GM13976 (cell line): ENCODE results near the gene MFSD11.

ENCODE experiments used
- DNase-seq: peaks from one replicate; pipeline ENCODE4 v3.0.0; 2012; ENCODE audit warnings: low spot score
- in situ Hi-C: fragments of 300-500 bp; cut with MboI; formaldehyde crosslinking; loops from one replicate; pipeline ENCODE4 v1.12.0; 2022; ENCODE audit warnings: low sequenced_read_pairs, mixed read lengths, inconsistent platforms; ENCODE audit not compliant: unreplicated experiment
- TF ChIP-seq, protein P1 (sequence below): IDR thresholded peaks from 2 replicates; pipeline ENCODE4 v1.5.1; 2012; ENCODE audit warnings: borderline replicate concordance, mild to moderate bottlenecking; ENCODE audit not compliant: insufficient read depth; ENCODE audit errors: extremely low read depth, missing control alignments, control extremely low read depth

MFSD11 gene

DNA sequence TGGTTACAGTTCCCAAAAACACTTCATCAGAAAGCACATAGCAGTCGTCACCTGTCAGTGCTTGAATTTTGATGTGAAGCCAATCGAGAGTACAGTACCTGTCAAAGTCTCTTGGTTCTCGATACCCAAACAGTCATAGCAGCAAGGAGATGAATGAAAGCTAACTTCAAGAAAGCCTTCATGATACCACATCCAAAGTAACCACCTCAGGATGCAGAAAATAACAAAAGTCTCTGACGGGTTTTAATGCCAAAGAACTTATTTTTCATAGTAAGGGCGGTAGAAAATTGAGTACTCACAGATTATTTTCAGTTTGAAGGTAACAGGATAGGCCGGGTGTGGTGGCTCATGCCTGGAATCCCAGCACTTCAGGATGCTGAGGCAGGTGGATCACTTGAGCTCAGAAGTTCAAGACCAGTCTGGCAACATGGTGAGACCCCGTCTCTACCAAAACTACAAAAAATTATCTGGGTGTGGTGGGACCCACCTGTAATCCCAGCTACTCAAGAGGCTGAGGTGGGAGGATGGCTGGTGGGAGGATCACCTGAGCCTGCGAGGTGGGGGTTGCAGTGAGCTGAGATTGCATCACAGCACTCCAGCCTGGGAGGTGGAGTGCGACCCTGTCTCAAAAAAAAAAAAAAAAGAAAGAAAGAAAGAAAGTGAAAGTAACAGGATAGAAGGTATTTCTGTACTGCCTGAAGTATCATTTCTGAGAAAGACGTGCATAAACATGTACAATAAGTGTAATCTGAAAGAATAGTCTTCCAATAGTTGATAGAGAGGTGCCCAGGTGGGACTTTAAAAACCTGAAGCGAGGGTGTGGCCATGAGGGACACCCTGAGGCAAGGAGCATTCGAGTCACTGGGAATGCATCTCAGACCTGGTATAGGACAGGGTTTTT is 15.4 kb downstream of the MFSD11 start:
- in situ Hi-C loops: no loop called here
- no peak for DNase-seq
- TF ChIP-seq, protein P1, sequence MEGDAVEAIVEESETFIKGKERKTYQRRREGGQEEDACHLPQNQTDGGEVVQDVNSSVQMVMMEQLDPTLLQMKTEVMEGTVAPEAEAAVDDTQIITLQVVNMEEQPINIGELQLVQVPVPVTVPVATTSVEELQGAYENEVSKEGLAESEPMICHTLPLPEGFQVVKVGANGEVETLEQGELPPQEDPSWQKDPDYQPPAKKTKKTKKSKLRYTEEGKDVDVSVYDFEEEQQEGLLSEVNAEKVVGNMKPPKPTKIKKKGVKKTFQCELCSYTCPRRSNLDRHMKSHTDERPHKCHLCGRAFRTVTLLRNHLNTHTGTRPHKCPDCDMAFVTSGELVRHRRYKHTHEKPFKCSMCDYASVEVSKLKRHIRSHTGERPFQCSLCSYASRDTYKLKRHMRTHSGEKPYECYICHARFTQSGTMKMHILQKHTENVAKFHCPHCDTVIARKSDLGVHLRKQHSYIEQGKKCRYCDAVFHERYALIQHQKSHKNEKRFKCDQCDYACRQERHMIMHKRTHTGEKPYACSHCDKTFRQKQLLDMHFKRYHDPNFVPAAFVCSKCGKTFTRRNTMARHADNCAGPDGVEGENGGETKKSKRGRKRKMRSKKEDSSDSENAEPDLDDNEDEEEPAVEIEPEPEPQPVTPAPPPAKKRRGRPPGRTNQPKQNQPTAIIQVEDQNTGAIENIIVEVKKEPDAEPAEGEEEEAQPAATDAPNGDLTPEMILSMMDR: no peak

DNA sequence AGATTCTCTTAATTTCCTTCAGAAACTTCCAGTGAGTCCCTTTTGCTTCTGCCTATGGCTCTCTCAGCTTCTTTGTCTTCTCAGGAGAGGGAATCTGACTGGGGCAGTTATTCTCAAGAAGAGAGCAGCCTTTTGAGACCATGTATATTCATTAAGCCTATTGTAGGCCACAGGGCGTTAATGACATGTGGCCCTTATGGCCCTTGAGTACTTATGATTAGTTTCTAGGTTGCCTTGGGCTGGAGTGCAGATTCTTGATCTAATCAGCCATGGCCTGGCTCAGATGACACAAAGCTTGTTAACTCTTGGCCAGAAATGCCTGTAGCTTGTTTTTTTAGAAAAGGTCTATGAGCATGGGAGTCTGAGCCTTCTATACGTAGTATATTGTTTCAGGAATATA is 17.4 kb downstream of the MFSD11 start:
- in situ Hi-C loops: no loop called here
- TF ChIP-seq, protein P1: no peak
- DNase-seq: no peak

DNA sequence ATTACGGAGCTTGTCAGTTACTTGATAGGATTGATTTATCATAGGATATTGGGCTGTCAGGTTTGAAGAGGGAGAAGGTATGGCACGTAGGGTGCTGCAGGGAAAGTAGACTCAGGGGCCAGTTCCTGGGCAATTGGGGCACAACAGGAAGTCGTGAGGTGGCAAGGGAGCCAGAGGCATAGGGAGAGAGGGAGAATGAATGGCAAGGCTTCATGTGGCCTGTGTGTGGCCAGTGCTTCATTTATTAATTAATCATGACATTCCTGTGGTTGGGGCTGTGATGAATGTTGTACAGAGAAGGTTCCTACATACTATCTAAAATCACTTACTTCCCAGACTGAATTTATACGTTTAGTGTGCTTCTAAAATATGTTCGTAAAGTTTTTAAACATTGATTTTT is 19.3 kb downstream of the MFSD11 start:
- DNase-seq: no peak
- TF ChIP-seq, protein P1: no peak
- in situ Hi-C loops: no loop called here

DNA sequence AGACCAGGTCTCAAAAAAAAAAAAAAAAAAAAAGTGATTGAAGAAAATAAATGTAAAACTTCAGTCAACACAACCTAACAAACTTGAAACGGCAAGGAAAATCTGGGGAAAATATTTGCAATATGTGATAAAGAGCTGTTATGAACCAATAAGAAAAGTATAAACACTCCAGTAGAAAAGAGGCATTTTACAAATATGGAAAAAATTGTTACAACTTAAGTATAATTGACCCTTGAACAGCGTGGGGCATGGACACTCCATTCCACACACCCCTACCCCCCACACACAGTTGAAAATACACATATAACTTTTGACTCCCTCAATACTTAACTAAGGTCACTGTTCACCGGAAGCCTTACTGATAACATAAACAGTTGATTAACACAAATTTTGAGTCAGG is 20.7 kb downstream of the MFSD11 start:
- in situ Hi-C loops: no loop called here
- no peak for DNase-seq
- TF ChIP-seq, protein P1: no peak

DNA sequence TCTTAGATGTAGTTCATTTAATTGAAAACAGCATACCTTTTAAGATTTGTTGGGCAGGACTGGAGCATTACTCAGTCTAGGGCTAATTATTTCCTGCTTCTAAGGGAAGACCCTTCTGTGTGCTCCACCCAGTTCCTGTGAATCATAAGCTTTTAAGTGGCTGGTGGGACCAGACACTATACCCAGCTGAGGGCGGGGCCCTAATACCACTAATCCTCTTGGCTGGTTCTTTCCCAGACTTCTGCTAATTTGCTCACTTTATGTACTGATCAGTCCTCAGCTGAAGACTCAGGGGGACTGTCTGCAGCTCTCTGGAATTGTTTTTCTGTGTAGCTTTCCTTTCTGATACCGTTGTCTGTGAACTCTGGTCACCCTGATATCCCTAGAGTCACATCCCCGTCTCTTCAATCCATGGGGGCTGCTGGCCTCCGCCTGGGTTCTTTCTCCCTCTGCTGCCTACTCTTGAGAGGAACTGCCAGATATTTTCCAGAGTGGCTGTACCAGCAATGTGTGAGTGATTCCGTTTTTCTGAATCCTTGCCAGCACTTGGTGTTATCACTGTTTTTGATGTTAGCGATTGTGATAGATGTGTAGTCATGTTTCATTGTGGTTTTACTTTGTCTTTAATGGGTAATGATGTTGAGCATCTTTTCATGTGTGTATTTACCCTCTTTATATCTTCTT is 35.1 kb downstream of the MFSD11 start:
- TF ChIP-seq, protein P1: no peak
- no peak for DNase-seq
- in situ Hi-C loops: no loop called here

DNA sequence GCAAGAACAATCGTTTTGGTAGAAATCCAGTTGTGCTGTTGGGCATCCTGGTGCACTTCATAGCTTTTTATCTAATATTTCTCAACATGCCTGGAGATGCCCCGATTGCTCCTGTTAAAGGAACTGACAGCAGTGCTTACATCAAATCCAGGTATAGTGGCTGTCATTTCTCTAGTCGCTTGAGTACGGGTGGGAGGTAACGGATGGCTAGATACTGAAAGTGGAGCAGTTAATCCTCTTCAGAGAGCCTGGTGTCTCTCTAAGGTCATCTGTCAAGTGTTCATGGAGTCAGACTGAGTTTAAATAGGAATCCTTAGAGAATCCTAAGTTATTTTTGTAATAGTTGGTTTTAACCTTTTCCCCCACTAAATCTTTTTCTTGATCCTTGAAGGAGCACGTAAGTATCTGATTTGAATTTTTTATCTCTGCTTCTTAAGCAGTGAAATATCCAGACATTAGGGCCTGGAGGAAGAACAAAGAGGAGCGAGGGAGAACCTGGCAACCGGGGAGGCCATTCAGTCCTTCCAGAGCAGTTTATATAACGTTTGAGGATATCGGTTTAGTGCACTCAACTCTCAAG is 37.2 kb downstream of the MFSD11 start:
- TF ChIP-seq, protein P1: no peak
- in situ Hi-C loops: no loop called here
- no peak for DNase-seq
